Mesothelial cell of epicardium (in vitro differentiated cells): ENCODE data around the gene ZNF778. TPM values are rescaled to one million over a fixed set of nuclear protein-coding genes. Genes with fewer than 3 reads are reported as not detected.

Source experiments
- DNase-seq, 2 experiments: peaks; one replicate each; pipeline ENCODE4 v3.0.0; 2021; ENCODE audit warnings: low spot score in 2 of 2; ENCODE audit not compliant: unreplicated experiment in 2 of 2
- H3K27ac Mint-ChIP-seq: 2 replicates; pipeline ENCODE4 v1.8.0; 2021; ENCODE audit warnings: mixed read lengths
- H3K27me3 Mint-ChIP-seq: 2 replicates; pipeline ENCODE4 v1.8.0; 2021; ENCODE audit warnings: low read depth, mixed read lengths
- H3K36me3 Mint-ChIP-seq: 2 replicates; pipeline ENCODE4 v1.8.0; 2021; ENCODE audit warnings: mixed read lengths
- H3K4me1 Mint-ChIP-seq: 2 replicates; pipeline ENCODE4 v1.8.0; 2021; ENCODE audit warnings: mixed read lengths
- H3K4me3 Mint-ChIP-seq: 2 replicates; pipeline ENCODE4 v1.8.0; 2021; ENCODE audit warnings: mild to moderate bottlenecking, moderate library complexity, mixed read lengths
- H3K9me3 Mint-ChIP-seq: 2 replicates; pipeline ENCODE4 v1.8.0; 2021; ENCODE audit warnings: mixed read lengths
- CTCF ChIP-seq: fragments of 200-600 bp; sonication (generic); IDR thresholded peaks from one replicate; pipeline ENCODE4 v1.5.0; 2021; ENCODE audit warnings: antibody characterized with exemption; ENCODE audit not compliant: unreplicated experiment
- total RNA-seq: library from RNA; stranded (reverse); gene quantifications from 3 replicates; pipeline ENCODE4 v1.2.1, GENCODE V29; 2021

The ZNF778 gene
- total RNA-seq, 1 donor from 2014 or later = 10.4 TPM

- DNase-seq = peak; percentile 86 to 87
- Mint-ChIP-seq H3K4me1 (peaks cover 14% of the 10 kb centered on the region), H3K27me3 (peaks cover 24% of the 10 kb centered on the region), H3K36me3 (no peaks in the 10 kb centered on the region), H3K9me3 (no peaks in the 10 kb centered on the region), H3K27ac (no peak within 1 kb of the TSS), H3K4me3 (peak within 1 kb of the TSS; percentile 56)
- no peak for TF ChIP-seq CTCF
Measured at GRCh38 chr16:89171216-89172170, 46.0 kb upstream of the ZNF778 start, which contains the start of gene CDH15. Gene CDH15, plus strand, starts transcription at chr16:89171748. Its CDS starts 84 bp downstream, at chr16:89171832.

- Mint-ChIP-seq H3K27ac (no peak overlapping the region), H3K4me1 (peaks cover 14% of the 10 kb centered on the region), H3K36me3 (no peaks in the 10 kb centered on the region), H3K9me3 (no peaks in the 10 kb centered on the region), H3K4me3 (no peak overlapping the region), H3K27me3 (peaks cover 24% of the 10 kb centered on the region)
- DNase-seq = no peak
- no peak for TF ChIP-seq CTCF
Measured at GRCh38 chr16:89172171-89172527, 45.4 kb upstream of the ZNF778 start.

- no peaks in the 10 kb centered on the region for H3K9me3 Mint-ChIP-seq
- peaks cover 24% of the 10 kb centered on the region for H3K27me3 Mint-ChIP-seq
- no peak for DNase-seq
- no peak overlapping the region for H3K4me3 Mint-ChIP-seq
- H3K36me3 Mint-ChIP-seq = no peaks in the 10 kb centered on the region
- no peak overlapping the region for H3K27ac Mint-ChIP-seq
- peaks cover 14% of the 10 kb centered on the region for H3K4me1 Mint-ChIP-seq
- TF ChIP-seq CTCF = no peak
Measured at GRCh38 chr16:89172528-89173173, 44.9 kb upstream of the ZNF778 start.

- H3K4me1 Mint-ChIP-seq = peaks cover 14% of the 10 kb centered on the region
- TF ChIP-seq CTCF = no peak
- no peaks in the 10 kb centered on the region for H3K9me3 Mint-ChIP-seq
- H3K36me3 Mint-ChIP-seq = no peaks in the 10 kb centered on the region
- no peak overlapping the region for H3K27ac Mint-ChIP-seq
- DNase-seq = no peak
- peaks cover 24% of the 10 kb centered on the region for H3K27me3 Mint-ChIP-seq
- no peak overlapping the region for H3K4me3 Mint-ChIP-seq
Measured at GRCh38 chr16:89173174-89173921, 44.2 kb upstream of the ZNF778 start.

GRCh38 chr16:89174055-89174827 lies 43.3 kb upstream of the ZNF778 start:
- DNase-seq = no peak
- H3K4me3 Mint-ChIP-seq = no peak overlapping the region
- H3K27ac Mint-ChIP-seq = no peak overlapping the region
- H3K27me3 Mint-ChIP-seq = peaks cover 21% of the 10 kb centered on the region
- H3K9me3 Mint-ChIP-seq = no peaks in the 10 kb centered on the region
- no peaks in the 10 kb centered on the region for H3K36me3 Mint-ChIP-seq
- peaks cover 14% of the 10 kb centered on the region for H3K4me1 Mint-ChIP-seq
- no peak for TF ChIP-seq CTCF
